ENCODE measurements around the gene ANKRD18A.

- no peak for TF ChIP-seq CTCF (IDR thresholded peaks at IDR 0.05; ENCODE audit: poor library complexity, severe bottlenecking)
- no peak for TF ChIP-seq POLR2AphosphoS5 (IDR thresholded peaks at IDR 0.05)
- TF ChIP-seq EZH2 (IDR thresholded peaks at IDR 0.05; ENCODE audit: borderline replicate concordance, insufficient read depth, low read length, poor library complexity, severe bottlenecking): no peak
- no peak for TF ChIP-seq RAD21 (conservative IDR thresholded peaks at IDR 0.05)
- TF ChIP-seq EP300 (conservative IDR thresholded peaks at IDR 0.05; ENCODE audit: poor library complexity, severe bottlenecking): no peak
These were observed 1.9 kb upstream of the ANKRD18A start for GRCh38 chr9:38622288-38622674.

Data from neural cell (in vitro differentiated cells).